Trophoblast cell (in vitro differentiated cells and primary cell): Measurements from ENCODE around the gene DISC1.
"Not testable (repeated sequence)": the region's sequence is repeated elsewhere in the genome, so short reads cannot be mapped to it uniquely, and the experiment has no call there.

Source experiments
- DNase-seq, 2 donors: peaks; one replicate each; pipeline ENCODE4 v3.0.0-alpha.2; 2016
- H2AFZ ChIP-seq: 2 replicates; pipeline ENCODE4 v1.6.1; 2013; ENCODE audit warnings: low read length, moderate library complexity, mild to moderate bottlenecking; ENCODE audit not compliant: insufficient read depth, poor library complexity
- H2AK5ac ChIP-seq: 2 replicates; pipeline ENCODE4 v1.6.1; 2013; ENCODE audit warnings: mild to moderate bottlenecking, low read length
- H2BK120ac ChIP-seq: 2 replicates; pipeline ENCODE4 v1.6.1; 2013; ENCODE audit warnings: low read length, mild to moderate bottlenecking, moderate library complexity; ENCODE audit not compliant: insufficient read depth, poor library complexity
- H2BK12ac ChIP-seq: 2 replicates; pipeline ENCODE4 v1.6.1; 2013; ENCODE audit warnings: mild to moderate bottlenecking, low read length, moderate library complexity
- H2BK5ac ChIP-seq: 2 replicates; pipeline ENCODE4 v1.6.1; 2013; ENCODE audit warnings: low read length, low read depth, moderate library complexity, mild to moderate bottlenecking; ENCODE audit not compliant: poor library complexity
- H3K14ac ChIP-seq: 2 replicates; pipeline ENCODE4 v1.6.1; 2013; ENCODE audit warnings: mild to moderate bottlenecking, low read length
- H3K18ac ChIP-seq: 2 replicates; pipeline ENCODE4 v1.6.1; 2013; ENCODE audit warnings: mild to moderate bottlenecking, low read length
- H3K23ac ChIP-seq: 2 replicates; pipeline ENCODE4 v1.6.1; 2013; ENCODE audit warnings: low read length
- H3K27ac ChIP-seq: 2 replicates; pipeline ENCODE4 v1.5.1; 2013; ENCODE audit warnings: low read depth, mild to moderate bottlenecking, inconsistent platforms, low read length, moderate library complexity
- H3K27me3 ChIP-seq: 2 replicates; pipeline ENCODE4 v1.6.1; 2013; ENCODE audit warnings: inconsistent platforms, mild to moderate bottlenecking, low read length, moderate library complexity; ENCODE audit not compliant: insufficient read depth
- H3K36me3 ChIP-seq, 2 experiments: 1 replicate in 1 of 2; 2 replicates in 1 of 2; pipeline ENCODE4 v1.6.1; 2013; ENCODE audit warnings: low read length in 2 of 2, mild to moderate bottlenecking in 2 of 2, moderate library complexity in 1 of 2; ENCODE audit not compliant: insufficient read depth in 2 of 2, control insufficient read depth in 1 of 2
- H3K4ac ChIP-seq: 2 replicates; pipeline ENCODE4 v1.6.1; 2013; ENCODE audit warnings: low read depth, mild to moderate bottlenecking, low read length, moderate library complexity
- H3K4me1 ChIP-seq, 2 experiments: 1 replicate in 1 of 2; 2 replicates in 1 of 2; pipeline ENCODE4 v1.6.1; 2013; ENCODE audit warnings: low read length in 2 of 2, mild to moderate bottlenecking in 2 of 2, moderate library complexity in 1 of 2; ENCODE audit not compliant: insufficient read depth in 2 of 2, control insufficient read depth in 1 of 2
- H3K4me2 ChIP-seq: 2 replicates; pipeline ENCODE4 v1.6.1; 2013; ENCODE audit warnings: inconsistent platforms, mild to moderate bottlenecking, low read length, moderate library complexity
- H3K4me3 ChIP-seq: 2 replicates; pipeline ENCODE4 v1.5.1; 2013; ENCODE audit warnings: mild to moderate bottlenecking, low read depth, low read length, inconsistent platforms
- H3K79me1 ChIP-seq: one replicate; pipeline ENCODE4 v1.6.1; 2013; ENCODE audit warnings: low read length
- H3K79me2 ChIP-seq: 2 replicates; pipeline ENCODE4 v1.6.1; 2013; ENCODE audit warnings: low read length, mild to moderate bottlenecking; ENCODE audit not compliant: control insufficient read depth, insufficient read depth, poor library complexity
- H3K9ac ChIP-seq: 2 replicates; pipeline ENCODE4 v1.6.1; 2013; ENCODE audit warnings: mild to moderate bottlenecking, low read length
- H3K9me3 ChIP-seq: 2 replicates; pipeline ENCODE4 v1.6.1; 2013; ENCODE audit warnings: low read depth, mild to moderate bottlenecking, control low read depth, inconsistent platforms, low read length; ENCODE audit not compliant: insufficient read depth
- H4K12ac ChIP-seq: 2 replicates; pipeline ENCODE4 v1.6.1; 2013; ENCODE audit warnings: low read depth, mild to moderate bottlenecking, low read length, moderate library complexity
- H4K8ac ChIP-seq: 2 replicates; pipeline ENCODE4 v1.6.1; 2013; ENCODE audit warnings: low read depth, mild to moderate bottlenecking, low read length, moderate library complexity
- H4K91ac ChIP-seq: one replicate; pipeline ENCODE4 v1.6.1; 2013; ENCODE audit warnings: low read depth, mild to moderate bottlenecking, low read length, moderate library complexity
- WGBS: extraction: QIAGEN DNeasy Blood & Tissue Kit; methylation state at CpG from one replicate; pipeline ENCODE4 v1.1.7; 2013; ENCODE audit warnings: missing lambda C conversion rate; ENCODE audit not compliant: insufficient read length, insufficient coverage; ENCODE audit errors: extremely low coverage; 5-methylcytosine and 5-hydroxymethylcytosine counted together

DISC1 gene

GRCh38 chr1:231642061-231642460 is 15.5 kb downstream of the DISC1 start:
- not testable (repeated sequence) for H2BK12ac ChIP-seq, H2BK5ac ChIP-seq, DNase-seq, H3K14ac ChIP-seq, H2AFZ ChIP-seq, H3K4ac ChIP-seq, H3K4me1 ChIP-seq, H3K36me3 ChIP-seq, H3K79me1 ChIP-seq, H4K8ac ChIP-seq, H3K9ac ChIP-seq, H3K27ac ChIP-seq, H3K27me3 ChIP-seq, H3K9me3 ChIP-seq, H3K79me2 ChIP-seq, H4K12ac ChIP-seq, H3K4me2 ChIP-seq, H2BK120ac ChIP-seq, H3K23ac ChIP-seq, H3K18ac ChIP-seq, H2AK5ac ChIP-seq, H3K4me3 ChIP-seq, H4K91ac ChIP-seq
- no CpG with 5 or more reads among the region's 36 CpGs for WGBS

DNA sequence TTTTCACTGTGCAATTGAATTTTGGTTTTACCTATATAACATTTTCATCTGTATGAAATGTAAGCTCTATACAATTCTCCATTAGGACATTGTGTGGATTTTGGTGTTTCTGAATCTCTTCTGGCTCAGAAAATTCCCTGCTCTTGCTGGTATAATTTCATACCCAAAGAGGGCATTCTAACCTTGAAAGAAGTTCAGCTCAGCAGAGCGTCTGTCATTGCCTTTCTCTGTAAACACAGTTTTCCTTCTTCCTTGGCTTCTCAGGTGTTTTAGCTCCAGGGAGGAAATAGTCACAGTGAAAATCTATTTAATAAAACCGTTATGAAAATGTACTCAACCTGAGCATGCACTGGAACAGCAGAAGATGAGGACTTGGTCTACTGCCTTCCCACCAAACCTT is 16.0 kb downstream of the DISC1 start:
- Histone ChIP-seq H3K4me2 (no peak overlapping the region), H2BK12ac (no peak overlapping the region)
- no CpG with 5 or more reads among the region's 2 CpGs for WGBS

GRCh38 chr1:231643071-231643934 is 16.7 kb downstream of the DISC1 start:
- no CpG with 5 or more reads among the region's 13 CpGs for WGBS
- H3K4me2 ChIP-seq, result no peak overlapping the region
- no peak overlapping the region for H2BK12ac ChIP-seq
- H4K8ac ChIP-seq, result no peak overlapping the region
- H3K9ac ChIP-seq, result no peak overlapping the region
- H2BK5ac ChIP-seq, result no peak overlapping the region
- H3K4ac ChIP-seq, result no peak overlapping the region
- no peak overlapping the region for H2BK120ac ChIP-seq
- H2AFZ ChIP-seq, result no peak overlapping the region
- H3K36me3 ChIP-seq, result no peaks in the 10 kb centered on the region
- H4K12ac ChIP-seq, result no peak overlapping the region
- H3K14ac ChIP-seq, result no peak overlapping the region
- no peak overlapping the region for H2AK5ac ChIP-seq
- H3K27ac ChIP-seq, result no peak overlapping the region
- H3K23ac ChIP-seq, result no peak overlapping the region
- H3K4me3 ChIP-seq, result no peak overlapping the region
- H3K9me3 ChIP-seq, result no peaks in the 10 kb centered on the region
- H3K4me1 ChIP-seq, result no peaks in the 10 kb centered on the region
- H3K27me3 ChIP-seq, result no peaks in the 10 kb centered on the region
- DNase-seq, result no peak
- H3K79me2 ChIP-seq, result no peaks in the 10 kb centered on the region
- H3K79me1 ChIP-seq, result no peaks in the 10 kb centered on the region
- H4K91ac ChIP-seq, result no peak overlapping the region
- H3K18ac ChIP-seq, result no peak overlapping the region

More for the DNA sequence above, 16.0 kb downstream of the DISC1 start:
- DNase-seq, result no peak
- Histone ChIP-seq H3K14ac (no peak overlapping the region), H4K91ac (no peak overlapping the region), H3K79me2 (no peaks in the 10 kb centered on the region), H3K9ac (no peak overlapping the region), H3K23ac (no peak overlapping the region), H3K79me1 (no peaks in the 10 kb centered on the region), H2AFZ (no peak overlapping the region), H3K36me3 (no peaks in the 10 kb centered on the region), H3K4ac (no peak overlapping the region), H3K27ac (no peak overlapping the region), H3K18ac (no peak overlapping the region), H4K12ac (no peak overlapping the region), H3K4me1 (no peaks in the 10 kb centered on the region), H3K27me3 (no peaks in the 10 kb centered on the region), H2AK5ac (no peak overlapping the region), H3K4me3 (no peak overlapping the region), H3K9me3 (no peaks in the 10 kb centered on the region), H4K8ac (no peak overlapping the region), H2BK5ac (no peak overlapping the region), H2BK120ac (no peak overlapping the region)

GRCh38 chr1:231643935-231644237 is 17.3 kb downstream of the DISC1 start:
- no peak overlapping the region for H4K12ac ChIP-seq
- H3K18ac ChIP-seq, result no peak overlapping the region
- H3K27ac ChIP-seq, result no peak overlapping the region
- H3K9ac ChIP-seq, result no peak overlapping the region
- DNase-seq, result no peak
- no peaks in the 10 kb centered on the region for H3K9me3 ChIP-seq
- no peaks in the 10 kb centered on the region for H3K79me2 ChIP-seq
- H4K91ac ChIP-seq, result no peak overlapping the region
- H3K27me3 ChIP-seq, result no peaks in the 10 kb centered on the region
- H2BK120ac ChIP-seq, result no peak overlapping the region
- H3K23ac ChIP-seq, result no peak overlapping the region
- H2AK5ac ChIP-seq, result no peak overlapping the region
- H2BK5ac ChIP-seq, result no peak overlapping the region
- H3K4me2 ChIP-seq, result no peak overlapping the region
- H2AFZ ChIP-seq, result no peak overlapping the region
- no peak overlapping the region for H3K4ac ChIP-seq
- H3K4me3 ChIP-seq, result no peak overlapping the region
- no peak overlapping the region for H2BK12ac ChIP-seq
- no peaks in the 10 kb centered on the region for H3K4me1 ChIP-seq
- no peak overlapping the region for H4K8ac ChIP-seq
- H3K79me1 ChIP-seq, result no peaks in the 10 kb centered on the region
- H3K36me3 ChIP-seq, result no peaks in the 10 kb centered on the region
- no peak overlapping the region for H3K14ac ChIP-seq
